MCF 10A (cell line): ENCODE results near the gene QSER1. TPM values are rescaled to one million over a fixed set of nuclear protein-coding genes. Genes with fewer than 3 reads are reported as not detected.

Experiments
- BruUV-seq: library from RNA; stranded (reverse); fragments of 400-500 nt; replicated peaks from 2 replicates; lab custom pipeline; 2021; lab: Mats Ljungman, UMichigan
- CTCF ChIA-PET: fragments of 300-600 bp; sonication (Branson Sonifier 250); formaldehyde crosslinking; extraction: SDS; loops from one replicate; lab custom pipeline; 2021; ENCODE audit warnings: antibody characterized with exemption, inconsistent platforms; lab: Yijun Ruan, JAX
- POLR2A ChIA-PET: fragments of 300-600, 350-650 bp; sonication (Branson Sonifier 250); formaldehyde crosslinking; extraction: SDS; loops from one replicate; lab custom pipeline; 2020; ENCODE audit warnings: antibody characterized with exemption, inconsistent platforms; lab: Yijun Ruan, JAX
- DNase-seq: peaks from one replicate; pipeline ENCODE4 v3.0.0-alpha.2; 2018; ENCODE audit not compliant: unreplicated experiment
- H3K27ac Mint-ChIP-seq: one replicate; pipeline ENCODE4 v1.8.0; 2022; ENCODE audit warnings: mild to moderate bottlenecking, low read depth, mixed read lengths; ENCODE audit not compliant: unreplicated experiment
- H3K27me3 Mint-ChIP-seq: one replicate; pipeline ENCODE4 v1.8.0; 2022; ENCODE audit warnings: mixed read lengths; ENCODE audit not compliant: insufficient read depth, unreplicated experiment
- H3K36me3 Mint-ChIP-seq: one replicate; pipeline ENCODE4 v1.8.0; 2022; ENCODE audit warnings: mild to moderate bottlenecking, moderate library complexity, mixed read lengths; ENCODE audit not compliant: insufficient read depth, unreplicated experiment
- H3K4me1 Mint-ChIP-seq: one replicate; pipeline ENCODE4 v1.8.0; 2022; ENCODE audit warnings: mixed read lengths; ENCODE audit not compliant: insufficient read depth, unreplicated experiment
- H3K4me3 Mint-ChIP-seq: one replicate; pipeline ENCODE4 v1.8.0; 2022; ENCODE audit warnings: mild to moderate bottlenecking, moderate library complexity, mixed read lengths; ENCODE audit not compliant: unreplicated experiment
- H3K9me3 Mint-ChIP-seq: one replicate; pipeline ENCODE4 v1.8.0; 2022; ENCODE audit warnings: mixed read lengths; ENCODE audit not compliant: unreplicated experiment
- intact Hi-C: fragments of 100-400 bp; cut with micrococcal nuclease; formaldehyde crosslinking; loops from 2 replicates; pipeline ENCODE4 v1.14.1; 2022
- total RNA-seq: library from RNA; stranded (reverse); gene quantifications from 2 replicates; pipeline ENCODE4 v1.2.3, GENCODE V29; 2022
- TF ChIP-seq, protein P1 (sequence below): fragments of 200-600 bp; IDR thresholded peaks from one replicate; pipeline ENCODE4 v1.8.0; 2022; ENCODE audit warnings: antibody characterized with exemption, mild to moderate bottlenecking; ENCODE audit not compliant: unreplicated experiment

The QSER1 gene
- total RNA-seq, 1 experiment from 2014 or later: 39.3 TPM

GRCh38 chr11:32919338-32919737 is 26.7 kb downstream of the QSER1 start:
- Mint-ChIP-seq H3K9me3 (no peaks in the 10 kb centered on the region), H3K4me1 (peaks cover 13% of the 10 kb centered on the region), H3K4me3 (no peak overlapping the region), H3K27me3 (no peaks in the 10 kb centered on the region), H3K27ac (no peak overlapping the region), H3K36me3 (no peaks in the 10 kb centered on the region)
- POLR2A ChIA-PET: interaction anchor here (0.7 kb wide), 1 partner anchor 74 kb away, joined by 3 read pairs; no protein-coding TSS in a partner anchor
- intact Hi-C loops: no loop called here
- CTCF ChIA-PET: no interaction called here
- no peak for DNase-seq
- TF ChIP-seq, protein P1, sequence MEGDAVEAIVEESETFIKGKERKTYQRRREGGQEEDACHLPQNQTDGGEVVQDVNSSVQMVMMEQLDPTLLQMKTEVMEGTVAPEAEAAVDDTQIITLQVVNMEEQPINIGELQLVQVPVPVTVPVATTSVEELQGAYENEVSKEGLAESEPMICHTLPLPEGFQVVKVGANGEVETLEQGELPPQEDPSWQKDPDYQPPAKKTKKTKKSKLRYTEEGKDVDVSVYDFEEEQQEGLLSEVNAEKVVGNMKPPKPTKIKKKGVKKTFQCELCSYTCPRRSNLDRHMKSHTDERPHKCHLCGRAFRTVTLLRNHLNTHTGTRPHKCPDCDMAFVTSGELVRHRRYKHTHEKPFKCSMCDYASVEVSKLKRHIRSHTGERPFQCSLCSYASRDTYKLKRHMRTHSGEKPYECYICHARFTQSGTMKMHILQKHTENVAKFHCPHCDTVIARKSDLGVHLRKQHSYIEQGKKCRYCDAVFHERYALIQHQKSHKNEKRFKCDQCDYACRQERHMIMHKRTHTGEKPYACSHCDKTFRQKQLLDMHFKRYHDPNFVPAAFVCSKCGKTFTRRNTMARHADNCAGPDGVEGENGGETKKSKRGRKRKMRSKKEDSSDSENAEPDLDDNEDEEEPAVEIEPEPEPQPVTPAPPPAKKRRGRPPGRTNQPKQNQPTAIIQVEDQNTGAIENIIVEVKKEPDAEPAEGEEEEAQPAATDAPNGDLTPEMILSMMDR: no peak
- BruUV-seq: no TSS peak

GRCh38 chr11:32920570-32920969 is 28.0 kb downstream of the QSER1 start:
- Mint-ChIP-seq H3K27me3 (no peaks in the 10 kb centered on the region), H3K27ac (no peak overlapping the region), H3K36me3 (no peaks in the 10 kb centered on the region), H3K4me3 (no peak overlapping the region), H3K9me3 (no peaks in the 10 kb centered on the region), H3K4me1 (peaks cover 13% of the 10 kb centered on the region)
- CTCF ChIA-PET: interaction anchor here (0.6 kb wide), 1 partner anchor 36 kb away, joined by 4 read pairs; no protein-coding TSS in a partner anchor
- DNase-seq: no peak
- intact Hi-C loops: no loop called here
- TF ChIP-seq, protein P1: no peak
- BruUV-seq: no TSS peak
- POLR2A ChIA-PET: no interaction called here

GRCh38 chr11:32921204-32921603 is 28.6 kb downstream of the QSER1 start:
- Mint-ChIP-seq H3K27ac (no peak overlapping the region), H3K36me3 (no peaks in the 10 kb centered on the region), H3K9me3 (no peaks in the 10 kb centered on the region), H3K4me3 (no peak overlapping the region), H3K27me3 (no peaks in the 10 kb centered on the region), H3K4me1 (peaks cover 13% of the 10 kb centered on the region)
- no peak for DNase-seq
- ChIA-PET POLR2A (no interaction called here), CTCF (interaction anchor here (0.6 kb wide), 1 partner anchor 35 kb away, joined by 4 read pairs; no protein-coding TSS in a partner anchor)
- no TSS peak for BruUV-seq
- intact Hi-C loops: no loop called here
- TF ChIP-seq, protein P1: no peak

GRCh38 chr11:32931606-32932005 is 39.0 kb downstream of the QSER1 start:
- H3K4me1 Mint-ChIP-seq: no peaks in the 10 kb centered on the region
- intact Hi-C loops: no loop called here
- H3K27ac Mint-ChIP-seq: no peak overlapping the region
- ChIA-PET CTCF (interaction anchor here (0.5 to 0.7 kb wide), 4 partner anchors 14 to 888 kb away, joined by 3 to 4 read pairs (median 4); no protein-coding TSS in a partner anchor), POLR2A (interaction anchor here (0.6 to 1.1 kb wide), 2 partner anchors 31 to 37 kb away, joined by 3 to 4 read pairs; no protein-coding TSS in a partner anchor)
- H3K27me3 Mint-ChIP-seq: no peaks in the 10 kb centered on the region
- H3K4me3 Mint-ChIP-seq: no peak overlapping the region
- TF ChIP-seq, protein P1: no peak
- DNase-seq: no peak
- no peaks in the 10 kb centered on the region for H3K9me3 Mint-ChIP-seq
- peaks cover 34% of the 10 kb centered on the region for H3K36me3 Mint-ChIP-seq
- BruUV-seq: no TSS peak
